SK-N-SH (cell line): ENCODE data around the gene PKP4. TPM values are rescaled to one million over a fixed set of nuclear protein-coding genes. Genes with fewer than 3 reads are reported as not detected.

Experiments used
- CTCF ChIA-PET: fragments of 300-600, 350-600 bp; formaldehyde crosslinking; extraction: SDS; loops from one replicate; lab custom pipeline; 2021; lab: Yijun Ruan, JAX
- POLR2A ChIA-PET: fragments of 350-600 bp; sonication (Branson Sonifier 250); formaldehyde crosslinking; extraction: SDS; loops from one replicate; lab custom pipeline; 2020; ENCODE audit warnings: antibody characterized with exemption, inconsistent platforms; lab: Yijun Ruan, JAX
- DNase-seq: peaks from one replicate; pipeline ENCODE4 v3.0.0; 2012
- H2AFZ ChIP-seq: fragments of 200-600 bp; sonication (generic); 2 replicates; pipeline ENCODE4 v1.8.1; 2016; ENCODE audit warnings: antibody characterized with exemption, mild to moderate bottlenecking, low read depth
- H3F3A ChIP-seq: fragments of 200-600 bp; sonication (generic); replicated peaks from 2 replicates; pipeline ENCODE3; 2016; ENCODE audit warnings: antibody characterized with exemption, mild to moderate bottlenecking; ENCODE audit not compliant: insufficient read depth
- H3K27ac ChIP-seq, 2 experiments: fragments of 200-500 bp in 1 of 2; fragments of 200-600 bp in 1 of 2; sonication (Bioruptor generic) in 1 of 2; sonication (generic), shearing (Covaris generic) in 1 of 2; 2 replicates each; pipeline versions ENCODE4 v1.5.1 to v1.6.1; 2014 to 2016; ENCODE audit warnings: low read depth in 2 of 2, inconsistent platforms in 1 of 2, low read length in 1 of 2, mild to moderate bottlenecking in 1 of 2, mixed read lengths in 1 of 2
- H3K27me3 ChIP-seq: fragments of 200-600 bp; sonication (generic), shearing (Covaris generic); 2 replicates; pipeline ENCODE4 v1.6.1; 2016; ENCODE audit warnings: mixed run types; ENCODE audit not compliant: insufficient read depth
- H3K36me3 ChIP-seq, 2 experiments: fragments of 200-500 bp in 1 of 2; fragments of 200-600 bp in 1 of 2; sonication (Bioruptor generic) in 1 of 2; sonication (generic) in 1 of 2; replicated peaks in 1 of 2; 2 replicates each; pipeline versions ENCODE3 to v1.5.1; 2014 to 2016; ENCODE audit warnings: low read length in 1 of 2, mild to moderate bottlenecking in 1 of 2; ENCODE audit not compliant: insufficient read depth in 2 of 2, control insufficient read depth in 1 of 2
- H3K4me1 ChIP-seq, 2 experiments: fragments of 200-500 bp in 1 of 2; fragments of 200-600 bp in 1 of 2; sonication (Bioruptor generic) in 1 of 2; sonication (generic), shearing (Covaris generic) in 1 of 2; 2 replicates each; pipeline versions ENCODE4 v1.5.1 to v1.6.1; 2014 to 2016; ENCODE audit warnings: low read depth in 1 of 2, low read length in 1 of 2, mixed run types in 1 of 2; ENCODE audit not compliant: insufficient read depth in 2 of 2, control insufficient read depth in 1 of 2
- H3K4me2 ChIP-seq: fragments of 200-600 bp; sonication (generic), shearing (Covaris generic); 2 replicates; pipeline ENCODE4 v1.6.1; 2017; ENCODE audit warnings: mixed run types
- H3K4me3 ChIP-seq, 2 experiments: fragments of 200-500 bp in 1 of 2; fragments of 200-600 bp in 1 of 2; sonication (Bioruptor generic) in 1 of 2; sonication (generic), shearing (Covaris generic) in 1 of 2; 2 replicates each; pipeline versions ENCODE4 v1.5.1 to v1.8.1; 2014 to 2016; ENCODE audit warnings: low read depth in 2 of 2, inconsistent platforms in 1 of 2, low read length in 1 of 2, mild to moderate bottlenecking in 1 of 2, mixed read lengths in 1 of 2, moderate library complexity in 1 of 2
- H3K79me2 ChIP-seq: fragments of 200-600 bp; sonication (generic); 2 replicates; pipeline ENCODE4 v1.8.1; 2017; ENCODE audit warnings: mild to moderate bottlenecking; ENCODE audit not compliant: insufficient read depth
- H3K9ac ChIP-seq: fragments of 200-600 bp; sonication (generic); 2 replicates; pipeline ENCODE4 v1.6.1; 2017; ENCODE audit warnings: mixed run types
- H3K9me2 ChIP-seq: fragments of 200-600 bp; sonication (generic); 2 replicates; pipeline ENCODE4 v1.6.1; 2017; ENCODE audit warnings: mixed run types
- H3K9me3 ChIP-seq: fragments of 200-600 bp; sonication (generic); 2 replicates; pipeline ENCODE4 v1.6.1; 2017; ENCODE audit warnings: mixed run types, mild to moderate bottlenecking, moderate library complexity
- H4K20me1 ChIP-seq: fragments of 200-600 bp; sonication (generic); 2 replicates; pipeline ENCODE4 v1.6.1; 2017; ENCODE audit warnings: mild to moderate bottlenecking, mixed run types; ENCODE audit not compliant: insufficient read depth
- ELF1 ChIP-seq: IDR thresholded peaks from 2 replicates; pipeline ENCODE4 v1.4.0; 2012
- FOSL2 ChIP-seq: IDR thresholded peaks from 2 replicates; pipeline ENCODE4 v1.4.0; 2012; ENCODE audit warnings: low read depth, mild to moderate bottlenecking, moderate library complexity, borderline replicate concordance
- GATA2 ChIP-seq: sonication (generic); formaldehyde crosslinking; IDR thresholded peaks from 2 replicates; pipeline ENCODE4 v1.5.0; 2020; ENCODE audit warnings: mild to moderate bottlenecking, missing genetic modification reagents
- JUND ChIP-seq: IDR thresholded peaks from 2 replicates; pipeline ENCODE4 v1.4.0; 2012
- MAX ChIP-seq: IDR thresholded peaks from 2 replicates; pipeline ENCODE4 v1.4.0; 2012; ENCODE audit warnings: low read depth
- MXI1 ChIP-seq: IDR thresholded peaks from 2 replicates; pipeline ENCODE4 v1.6.1; 2012; ENCODE audit warnings: mild to moderate bottlenecking, low read depth, low read length, improper control_type of control experiment
- NFIC ChIP-seq: IDR thresholded peaks from 2 replicates; pipeline ENCODE4 v1.4.0; 2012; ENCODE audit warnings: borderline replicate concordance
- PBX3 ChIP-seq: IDR thresholded peaks from 2 replicates; pipeline ENCODE4; 2012
- POLR2AphosphoS5 ChIP-seq: IDR thresholded peaks from 2 replicates; pipeline ENCODE4 v1.6.1; 2012; ENCODE audit warnings: low read depth, low read length
- TCF12 ChIP-seq: IDR thresholded peaks from 2 replicates; pipeline ENCODE4 v1.4.0; 2012
- WGBS: methylation state at CpG from one replicate; pipeline ENCODE4 v1.1.6; 2017; ENCODE audit warnings: low lambda C conversion rate; 5-methylcytosine and 5-hydroxymethylcytosine counted together
- polyA plus RNA-seq, 3 experiments: library from polyadenylated mRNA; depleted of rRNA; stranded (reverse); fragments of >200 nt; gene quantifications; 2 replicates each; pipeline ENCODE4 v1.2.3, GENCODE V29; 2012
- TF ChIP-seq, protein P1 (sequence below): IDR thresholded peaks from 2 replicates; pipeline ENCODE4 v1.4.0; 2012; ENCODE audit warnings: low read depth, borderline replicate concordance
- TF ChIP-seq, protein P2 (sequence below): fragments of 200-600 bp; sonication (generic); IDR thresholded peaks from 2 replicates; pipeline ENCODE4 v1.6.1; 2017; ENCODE audit warnings: antibody characterized with exemption, mild to moderate bottlenecking, moderate library complexity

The PKP4 gene
- polyA plus RNA-seq, 1 of the 3 experiments (the other 2 are of a cell fraction) = 10.9 TPM

GRCh38 chr2:158482594-158482993 lies 25.8 kb downstream of the PKP4 start:
- no peak for DNase-seq
- H3K9me3 ChIP-seq = no peaks in the 10 kb centered on the region
- H3K9me2 ChIP-seq = no peaks in the 10 kb centered on the region
- CTCF ChIA-PET = interaction anchor here (0.7 kb wide), 1 partner anchor 971 kb away, joined by 3 read pairs; no protein-coding TSS in a partner anchor
- no peak overlapping the region for H3K27ac ChIP-seq
- POLR2A ChIA-PET = no interaction called here
- peaks cover 39% of the 10 kb centered on the region for H3K79me2 ChIP-seq
- H3F3A ChIP-seq = peaks cover 2% of the 10 kb centered on the region
- no peaks in the 10 kb centered on the region for H4K20me1 ChIP-seq
- TF ChIP-seq JUND (peak; percentile 22; the same call in 1 of the 2 replicates), PBX3 (no peak), FOSL2 (peak; percentile 27; the same call in 1 of the 2 replicates), NFIC (no peak), POLR2AphosphoS5 (no peak)
- TF ChIP-seq, all 33 proteins: peak for 2
- no peak overlapping the region for H2AFZ ChIP-seq
- no peak overlapping the region for H3K9ac ChIP-seq
- no peaks in the 10 kb centered on the region for H3K36me3 ChIP-seq
- H3K27me3 ChIP-seq = no peaks in the 10 kb centered on the region
- peaks cover 0 to 26% of the 10 kb centered on the region in 2 experiments; a peak in 1 of 4 replicates for H3K4me1 ChIP-seq
- peak overlapping the region; percentile 8; the same call in 1 of the 2 replicates for H3K4me2 ChIP-seq
- no peak overlapping the region for H3K4me3 ChIP-seq

- no peak overlapping the region for H3K27ac ChIP-seq
- no peak for DNase-seq
- H3K4me3 ChIP-seq = no peak overlapping the region
- no peaks in the 10 kb centered on the region for H4K20me1 ChIP-seq
- peaks cover 0 to 20% of the 10 kb centered on the region in 2 experiments; a peak in 2 of 4 replicates for H3K4me1 ChIP-seq
- no peaks in the 10 kb centered on the region for H3K27me3 ChIP-seq
- no peak overlapping the region for H3K9ac ChIP-seq
- H3K79me2 ChIP-seq = peaks cover 55% of the 10 kb centered on the region
- 98% methylated on average over 8 of the region's 8 CpGs for WGBS
- H2AFZ ChIP-seq = no peak overlapping the region
- H3K9me2 ChIP-seq = no peaks in the 10 kb centered on the region
- peaks cover 4% of the 10 kb centered on the region for H3F3A ChIP-seq
- no peak overlapping the region for H3K4me2 ChIP-seq
- H3K9me3 ChIP-seq = no peaks in the 10 kb centered on the region
- no peak for TF ChIP-seq TCF12
- TF ChIP-seq POLR2AphosphoS5 = no peak
- no peak for TF ChIP-seq MXI1
- no peak for TF ChIP-seq MAX
- TF ChIP-seq, protein P1, sequence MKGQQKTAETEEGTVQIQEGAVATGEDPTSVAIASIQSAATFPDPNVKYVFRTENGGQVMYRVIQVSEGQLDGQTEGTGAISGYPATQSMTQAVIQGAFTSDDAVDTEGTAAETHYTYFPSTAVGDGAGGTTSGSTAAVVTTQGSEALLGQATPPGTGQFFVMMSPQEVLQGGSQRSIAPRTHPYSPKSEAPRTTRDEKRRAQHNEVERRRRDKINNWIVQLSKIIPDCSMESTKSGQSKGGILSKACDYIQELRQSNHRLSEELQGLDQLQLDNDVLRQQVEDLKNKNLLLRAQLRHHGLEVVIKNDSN = no peak
- TF ChIP-seq GATA2 (CRISPR knock-in tag) = no peak
- TF ChIP-seq, protein P2, sequence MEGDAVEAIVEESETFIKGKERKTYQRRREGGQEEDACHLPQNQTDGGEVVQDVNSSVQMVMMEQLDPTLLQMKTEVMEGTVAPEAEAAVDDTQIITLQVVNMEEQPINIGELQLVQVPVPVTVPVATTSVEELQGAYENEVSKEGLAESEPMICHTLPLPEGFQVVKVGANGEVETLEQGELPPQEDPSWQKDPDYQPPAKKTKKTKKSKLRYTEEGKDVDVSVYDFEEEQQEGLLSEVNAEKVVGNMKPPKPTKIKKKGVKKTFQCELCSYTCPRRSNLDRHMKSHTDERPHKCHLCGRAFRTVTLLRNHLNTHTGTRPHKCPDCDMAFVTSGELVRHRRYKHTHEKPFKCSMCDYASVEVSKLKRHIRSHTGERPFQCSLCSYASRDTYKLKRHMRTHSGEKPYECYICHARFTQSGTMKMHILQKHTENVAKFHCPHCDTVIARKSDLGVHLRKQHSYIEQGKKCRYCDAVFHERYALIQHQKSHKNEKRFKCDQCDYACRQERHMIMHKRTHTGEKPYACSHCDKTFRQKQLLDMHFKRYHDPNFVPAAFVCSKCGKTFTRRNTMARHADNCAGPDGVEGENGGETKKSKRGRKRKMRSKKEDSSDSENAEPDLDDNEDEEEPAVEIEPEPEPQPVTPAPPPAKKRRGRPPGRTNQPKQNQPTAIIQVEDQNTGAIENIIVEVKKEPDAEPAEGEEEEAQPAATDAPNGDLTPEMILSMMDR = no peak
- no peak for TF ChIP-seq JUND
- TF ChIP-seq ELF1 = no peak
- no peak for TF ChIP-seq PBX3
- TF ChIP-seq, all 33 proteins: peak for 0
- ChIA-PET CTCF (no interaction called here), POLR2A (interaction anchor here (0.6 kb wide), 1 partner anchor 651 kb away, joined by 3 read pairs; no protein-coding TSS in a partner anchor)
- no peaks in the 10 kb centered on the region for H3K36me3 ChIP-seq
These were observed 28.3 kb downstream of the PKP4 start for GRCh38 chr2:158484892-158485556.
